T follicular helper cell (primary cell): Measurements from ENCODE around the gene ASCC3.
"Not testable (repeated sequence)": the region's sequence is repeated elsewhere in the genome, so short reads cannot be mapped to it uniquely, and the experiment has no call there.

Experiments used
- DNase-seq: peaks from one replicate; pipeline ENCODE4 v3.0.0-alpha.2; 2020; ENCODE audit warnings: low read depth
- total RNA-seq, 2 experiments: gene quantifications; one replicate each; lab custom pipeline; 2026; lab: John Stamatoyannopoulos, UW

The ASCC3 gene, protein sequence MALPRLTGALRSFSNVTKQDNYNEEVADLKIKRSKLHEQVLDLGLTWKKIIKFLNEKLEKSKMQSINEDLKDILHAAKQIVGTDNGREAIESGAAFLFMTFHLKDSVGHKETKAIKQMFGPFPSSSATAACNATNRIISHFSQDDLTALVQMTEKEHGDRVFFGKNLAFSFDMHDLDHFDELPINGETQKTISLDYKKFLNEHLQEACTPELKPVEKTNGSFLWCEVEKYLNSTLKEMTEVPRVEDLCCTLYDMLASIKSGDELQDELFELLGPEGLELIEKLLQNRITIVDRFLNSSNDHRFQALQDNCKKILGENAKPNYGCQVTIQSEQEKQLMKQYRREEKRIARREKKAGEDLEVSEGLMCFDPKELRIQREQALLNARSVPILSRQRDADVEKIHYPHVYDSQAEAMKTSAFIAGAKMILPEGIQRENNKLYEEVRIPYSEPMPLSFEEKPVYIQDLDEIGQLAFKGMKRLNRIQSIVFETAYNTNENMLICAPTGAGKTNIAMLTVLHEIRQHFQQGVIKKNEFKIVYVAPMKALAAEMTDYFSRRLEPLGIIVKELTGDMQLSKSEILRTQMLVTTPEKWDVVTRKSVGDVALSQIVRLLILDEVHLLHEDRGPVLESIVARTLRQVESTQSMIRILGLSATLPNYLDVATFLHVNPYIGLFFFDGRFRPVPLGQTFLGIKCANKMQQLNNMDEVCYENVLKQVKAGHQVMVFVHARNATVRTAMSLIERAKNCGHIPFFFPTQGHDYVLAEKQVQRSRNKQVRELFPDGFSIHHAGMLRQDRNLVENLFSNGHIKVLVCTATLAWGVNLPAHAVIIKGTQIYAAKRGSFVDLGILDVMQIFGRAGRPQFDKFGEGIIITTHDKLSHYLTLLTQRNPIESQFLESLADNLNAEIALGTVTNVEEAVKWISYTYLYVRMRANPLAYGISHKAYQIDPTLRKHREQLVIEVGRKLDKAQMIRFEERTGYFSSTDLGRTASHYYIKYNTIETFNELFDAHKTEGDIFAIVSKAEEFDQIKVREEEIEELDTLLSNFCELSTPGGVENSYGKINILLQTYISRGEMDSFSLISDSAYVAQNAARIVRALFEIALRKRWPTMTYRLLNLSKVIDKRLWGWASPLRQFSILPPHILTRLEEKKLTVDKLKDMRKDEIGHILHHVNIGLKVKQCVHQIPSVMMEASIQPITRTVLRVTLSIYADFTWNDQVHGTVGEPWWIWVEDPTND (N-terminal part only)
- 165 to 254 reads per million in 2 experiments for total RNA-seq

DNA sequence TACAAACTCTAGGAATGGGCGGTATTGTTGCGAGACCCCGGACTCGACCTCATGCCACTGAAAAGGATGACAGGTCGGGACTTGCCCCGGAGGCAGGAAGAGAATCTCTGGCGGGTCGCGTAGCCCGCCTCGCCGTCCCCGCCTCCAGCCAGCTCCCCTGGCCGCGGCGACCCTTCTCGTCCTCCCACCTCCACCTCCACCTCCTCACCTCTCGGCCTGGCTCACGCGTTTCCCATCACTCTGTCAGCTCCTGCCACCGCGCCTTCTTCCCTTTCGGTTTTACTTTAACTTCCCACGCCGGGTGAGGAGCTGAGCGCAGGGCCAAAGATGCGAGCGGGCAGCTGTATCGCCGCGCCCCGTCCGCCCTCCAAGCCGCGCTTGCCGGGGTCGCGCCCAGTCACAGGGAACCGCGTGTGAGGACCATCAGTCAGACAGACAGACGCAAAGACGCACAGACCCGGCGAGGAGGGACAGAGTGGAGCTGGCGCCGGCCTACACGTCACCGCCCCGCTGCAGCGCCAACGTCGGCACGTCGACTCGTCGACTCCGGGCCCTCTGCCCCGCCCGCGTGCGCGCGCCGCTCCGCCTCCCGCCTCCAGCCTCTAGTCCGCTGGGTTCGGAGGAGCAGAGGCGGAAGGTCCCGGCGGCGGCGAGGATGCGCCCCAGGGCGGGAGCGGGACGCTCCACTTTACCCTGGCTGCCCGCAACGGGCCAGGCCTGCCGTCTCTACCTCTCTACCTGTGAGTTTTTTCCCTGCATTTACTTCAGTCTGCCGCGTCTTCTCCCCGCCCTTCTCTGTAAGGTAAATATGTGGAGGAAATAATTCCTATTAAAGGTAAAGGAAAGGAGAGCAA is at the start of gene ASCC3:
Gene ASCC3 (minus strand): TSS at position 477 of the 854 bp plus-strand sequence. CDS start 13,332 bp downstream, outside the sequence.
- peak; percentile 81 for DNase-seq

GRCh38 chr6:100925749-100926148 is 44.6 kb upstream of the ASCC3 start:
- DNase-seq: no peak

DNA sequence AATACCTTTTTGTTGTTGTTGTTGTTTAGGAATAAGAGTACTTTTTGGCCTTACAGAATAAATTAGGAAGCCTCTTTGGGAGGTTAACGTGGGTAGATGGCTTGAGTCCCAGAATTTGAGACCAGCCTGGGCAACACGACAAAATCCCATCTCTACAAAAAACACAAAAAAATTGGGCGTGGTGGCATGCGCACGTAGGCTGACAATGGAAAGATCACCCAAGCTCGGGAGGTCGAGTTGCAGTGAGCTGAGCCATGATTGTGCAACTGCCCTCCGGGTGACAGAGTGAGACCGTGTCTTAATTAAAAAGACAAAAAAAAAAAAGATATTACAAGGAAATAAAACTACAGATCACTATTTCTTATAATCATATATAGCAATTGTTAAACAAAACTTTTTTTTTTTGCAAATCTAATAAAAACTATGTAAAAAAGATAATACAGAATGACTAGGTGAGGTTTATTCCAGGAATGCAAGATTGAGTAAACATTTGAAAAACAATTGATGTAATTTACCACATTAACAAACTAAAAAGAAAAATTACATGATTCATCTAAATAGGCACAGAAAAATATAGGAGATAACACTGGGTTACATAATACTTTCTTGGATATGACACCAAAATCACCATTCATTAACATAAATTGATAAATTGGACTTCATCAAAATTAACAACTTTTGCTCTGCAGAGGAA is 43.6 kb upstream of the ASCC3 start:
- no peak for DNase-seq

GRCh38 chr6:100923481-100924165 is 42.5 kb upstream of the ASCC3 start:
- no peak for DNase-seq

- no peak for DNase-seq
Observed at GRCh38 chr6:100920028-100920605, 39.0 kb upstream of the ASCC3 start.

DNA sequence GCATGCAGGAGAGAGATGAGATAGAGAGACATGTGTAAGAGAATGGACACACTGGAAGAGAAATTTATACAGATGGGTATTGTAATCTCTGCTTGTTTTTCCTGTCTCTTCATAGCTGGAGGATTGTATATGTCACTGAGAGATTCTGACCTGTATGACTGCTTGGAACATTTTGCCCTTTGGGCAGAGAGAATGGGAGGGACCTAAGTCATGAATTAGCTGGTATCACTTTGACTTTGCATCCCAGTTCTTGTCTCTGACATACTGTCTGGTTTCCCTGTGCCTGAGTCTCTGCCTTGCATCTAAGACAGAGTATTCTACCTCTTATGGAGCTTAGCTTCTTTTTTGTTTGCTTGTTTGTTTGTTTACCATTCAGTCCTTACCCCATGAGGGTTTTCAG is 37.0 kb upstream of the ASCC3 start:
- no peak for DNase-seq

DNA sequence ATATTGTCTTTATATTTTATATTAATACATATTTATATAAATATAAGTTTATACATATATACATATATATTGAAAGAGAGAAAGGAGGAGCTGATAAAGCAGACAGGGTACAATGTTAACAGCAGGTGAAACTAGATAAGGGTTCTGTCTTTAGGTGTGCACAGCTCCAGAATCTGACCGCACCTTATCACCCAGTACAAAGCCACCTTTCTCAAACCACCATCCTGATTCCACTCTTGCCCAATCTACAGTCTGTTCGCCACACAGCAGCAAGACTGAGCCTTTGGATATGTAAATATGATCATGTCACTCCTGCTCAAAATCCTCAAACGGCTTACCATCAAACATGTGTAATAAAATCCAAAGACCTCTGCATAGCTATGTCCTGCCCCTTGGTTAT is 34.7 kb upstream of the ASCC3 start:
- DNase-seq: no peak

GRCh38 chr6:100913400-100914276 is 32.5 kb upstream of the ASCC3 start:
- DNase-seq: no peak

DNA sequence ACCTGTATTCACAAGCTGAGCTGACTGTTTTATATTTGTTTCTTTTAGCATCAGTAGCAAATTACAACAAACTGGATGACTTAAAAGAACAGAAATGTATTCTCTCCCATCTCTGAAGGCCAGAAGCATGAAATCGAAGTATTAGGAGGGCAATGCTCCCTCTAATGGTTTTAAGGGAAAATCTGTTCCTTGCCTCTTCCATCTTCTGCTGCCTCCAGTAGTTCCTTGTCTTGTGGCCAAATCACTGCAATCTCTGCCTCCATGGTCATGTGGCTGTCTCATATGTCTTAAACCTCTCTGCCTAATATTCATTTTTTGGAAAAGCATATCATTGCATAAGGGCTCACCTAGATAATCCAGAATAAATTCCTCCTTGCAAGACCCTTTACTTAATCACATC is 25.2 kb upstream of the ASCC3 start:
- no peak for DNase-seq

DNA sequence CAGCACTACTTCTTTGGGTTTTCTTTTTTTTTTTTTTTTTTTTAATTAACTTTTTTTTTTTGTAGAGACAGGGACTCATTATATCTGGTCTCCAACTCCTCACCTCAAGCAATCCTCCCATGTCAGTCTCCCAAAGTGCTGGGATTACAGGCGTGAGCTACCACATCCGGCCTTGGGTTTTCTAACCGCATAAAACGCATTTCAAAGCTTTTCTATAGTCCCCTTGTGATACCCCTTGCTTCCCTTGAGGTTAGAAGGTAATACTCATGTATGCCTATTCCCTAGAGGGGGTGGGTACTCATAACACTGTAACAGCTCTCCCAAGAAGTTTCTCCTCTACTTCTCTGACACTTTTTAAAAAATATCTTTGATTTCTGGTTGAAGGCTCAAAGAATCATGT is 23.9 kb upstream of the ASCC3 start:
- no peak for DNase-seq

- DNase-seq: no peak
Observed at GRCh38 chr6:100904316-100904715, 23.2 kb upstream of the ASCC3 start.

DNA sequence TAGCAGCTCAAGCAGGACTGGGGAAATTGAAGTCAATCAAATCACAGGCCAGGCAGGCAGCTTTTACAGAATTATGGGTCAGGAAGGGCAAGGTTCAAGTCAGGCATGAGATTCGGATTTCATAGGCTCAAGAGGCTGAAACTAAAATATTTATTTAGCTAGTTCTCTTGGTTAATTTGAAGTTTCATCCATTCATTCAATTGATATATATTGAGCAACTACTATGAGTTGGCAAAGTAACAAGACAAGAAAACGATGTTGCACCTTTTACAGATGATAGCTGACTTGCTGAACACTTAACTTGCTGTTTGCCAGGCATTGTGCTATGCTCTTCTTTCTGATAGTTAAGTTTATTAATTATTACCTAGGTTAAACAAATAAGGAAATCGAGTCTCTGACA is 20.5 kb upstream of the ASCC3 start:
- DNase-seq: no peak

- DNase-seq: no peak
Observed at GRCh38 chr6:100899202-100899601, 18.1 kb upstream of the ASCC3 start.

DNA sequence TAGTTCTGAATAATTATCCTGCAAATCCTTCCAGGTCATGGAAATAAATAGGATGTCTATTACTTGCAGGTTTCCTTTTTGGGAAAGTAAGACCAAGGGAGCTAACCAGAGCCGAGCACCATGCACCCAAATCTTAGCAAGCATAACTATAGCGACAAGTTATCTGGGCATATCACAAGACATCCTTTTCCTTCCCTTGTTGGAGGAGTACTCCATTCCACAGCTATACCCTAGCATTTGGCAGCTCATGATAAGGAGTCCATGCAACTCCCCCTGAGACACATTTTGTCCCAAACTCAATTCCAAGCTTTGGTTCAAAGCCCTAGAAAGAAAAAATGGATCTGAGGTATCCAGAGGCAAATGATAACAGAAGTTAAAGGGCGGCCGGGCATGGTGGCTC is 16.5 kb upstream of the ASCC3 start:
- DNase-seq: no peak

GRCh38 chr6:100893743-100894142 is 12.6 kb upstream of the ASCC3 start:
- no peak for DNase-seq

GRCh38 chr6:100892693-100893092 is 11.6 kb upstream of the ASCC3 start:
- DNase-seq: no peak

GRCh38 chr6:100892116-100892515 is 11.0 kb upstream of the ASCC3 start:
- no peak for DNase-seq

- DNase-seq: no peak
Observed at GRCh38 chr6:100891079-100891478, 9.9 kb upstream of the ASCC3 start.

- DNase-seq: not testable (repeated sequence)
Observed at GRCh38 chr6:100890646-100891045, 9.5 kb upstream of the ASCC3 start.
